ENCODE data around the gene HLCS.
"Not testable (repeated sequence)": the region's sequence is repeated elsewhere in the genome, so short reads cannot be mapped to it uniquely, and the experiment has no call there.

Gene HLCS

DNA sequence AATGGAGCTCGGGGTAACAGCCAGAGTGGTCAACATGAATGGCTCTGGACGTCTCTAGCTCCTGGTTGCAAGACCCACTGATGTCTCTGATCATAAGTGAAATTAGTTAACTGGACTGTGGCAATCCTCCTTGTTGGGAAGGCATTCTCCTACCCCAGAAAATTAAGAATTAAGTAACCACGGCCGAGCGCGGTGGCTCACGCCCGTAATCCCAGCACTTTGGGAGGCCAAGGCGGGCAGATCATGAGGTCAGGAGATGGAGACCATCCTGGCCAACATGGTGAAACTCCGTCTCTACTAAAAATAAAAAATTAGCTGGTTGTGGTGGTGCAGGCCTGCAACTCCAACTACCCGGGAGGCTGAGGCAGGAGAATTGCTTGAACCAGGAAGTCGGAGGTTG, 14.1 kb downstream of the HLCS start:
- not testable (repeated sequence) for DNase-seq

GRCh38 chr21:36949171-36950141, 17.0 kb downstream of the HLCS start:
- DNase-seq: no peak

- DNase-seq: no peak
Measured at GRCh38 chr21:36948686-36949085, 17.8 kb downstream of the HLCS start.

DNA sequence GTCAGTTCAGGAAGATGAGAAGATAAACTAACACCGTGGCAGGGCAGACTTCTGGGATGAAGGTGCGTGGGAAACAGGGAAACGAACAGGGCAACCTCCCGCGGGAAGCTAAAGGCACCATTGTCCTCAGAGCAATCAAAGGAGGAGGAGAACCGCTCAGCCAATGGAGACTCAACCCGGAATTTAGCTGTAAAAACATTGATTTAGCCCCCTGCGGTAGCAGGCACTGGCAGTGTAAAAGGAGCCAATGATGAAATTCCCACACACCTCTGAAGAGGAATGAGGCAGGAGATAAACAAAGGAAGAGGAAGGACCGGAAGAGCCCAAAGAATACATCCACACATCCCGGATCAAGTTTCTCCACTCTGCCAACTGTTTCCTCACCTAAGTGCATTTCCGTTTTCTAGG, 19.5 kb downstream of the HLCS start:
- DNase-seq: no peak

- DNase-seq: no peak
Measured at GRCh38 chr21:36945496-36946138, 20.9 kb downstream of the HLCS start.

DNA sequence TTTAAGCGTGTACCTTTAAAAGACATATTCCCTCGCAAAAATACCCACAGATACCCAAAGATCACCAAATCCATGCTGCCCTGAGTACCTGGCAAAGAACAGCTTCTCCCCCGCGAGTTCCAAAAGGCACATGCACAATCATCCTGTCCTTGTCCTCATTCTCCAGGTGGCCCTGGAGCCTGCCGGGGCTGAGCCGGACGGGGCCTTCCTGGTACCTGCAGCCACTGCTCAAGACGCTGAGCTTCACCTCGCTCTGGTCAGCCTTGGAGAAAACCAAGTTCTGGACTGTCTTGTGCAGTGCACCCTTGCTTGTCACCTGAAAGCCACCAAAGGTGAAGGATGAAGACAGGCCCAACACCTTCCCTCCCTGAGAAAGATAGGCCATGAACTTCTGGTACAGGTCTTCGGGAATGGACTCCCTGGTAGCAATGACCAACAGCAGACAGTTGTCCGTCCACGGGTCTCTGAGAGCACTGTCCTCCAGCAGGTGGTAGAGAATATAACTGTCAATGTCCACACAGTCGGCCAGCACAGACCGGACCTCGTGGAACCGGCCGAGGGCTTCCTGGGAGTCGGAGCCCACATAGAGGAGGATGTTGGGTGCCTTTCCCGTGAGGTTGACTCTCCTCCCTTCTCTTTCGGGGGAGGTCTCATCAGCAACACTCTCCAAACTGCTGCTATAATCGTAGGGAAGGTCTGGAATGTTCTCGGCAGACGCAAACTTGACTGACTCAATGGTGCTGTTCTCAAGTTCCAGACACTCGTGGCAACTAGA, 29.9 kb downstream of the HLCS start:
- no peak for DNase-seq

DNA sequence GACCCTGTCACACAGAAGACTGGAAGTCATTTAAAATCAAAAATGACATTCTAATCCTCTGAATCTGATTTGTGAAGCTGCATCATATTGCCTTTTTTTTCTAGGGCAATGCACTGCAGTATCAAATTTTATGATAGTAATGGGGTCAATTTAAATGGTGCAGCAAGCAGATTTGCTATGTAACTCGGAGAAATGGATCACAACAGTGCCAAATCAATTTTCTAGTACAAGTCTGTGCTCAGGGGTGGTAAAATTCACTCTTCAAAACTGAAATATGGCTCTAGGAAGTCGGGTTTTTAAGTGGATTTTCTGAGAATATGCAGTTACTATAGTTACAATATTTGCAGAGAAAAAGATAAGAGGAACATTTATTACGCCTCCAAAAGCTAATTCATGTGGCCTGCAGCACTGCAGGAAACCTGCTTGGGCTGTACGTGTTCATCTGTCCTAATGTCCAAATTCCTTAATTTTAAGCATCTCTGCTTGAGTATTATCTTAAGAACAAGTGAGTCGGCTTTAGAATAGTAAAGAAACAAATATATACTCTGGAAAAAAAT, 31.5 kb downstream of the HLCS start:
- no peak for DNase-seq

GRCh38 chr21:36932161-36932816, 34.2 kb downstream of the HLCS start:
- no peak for DNase-seq

DNA sequence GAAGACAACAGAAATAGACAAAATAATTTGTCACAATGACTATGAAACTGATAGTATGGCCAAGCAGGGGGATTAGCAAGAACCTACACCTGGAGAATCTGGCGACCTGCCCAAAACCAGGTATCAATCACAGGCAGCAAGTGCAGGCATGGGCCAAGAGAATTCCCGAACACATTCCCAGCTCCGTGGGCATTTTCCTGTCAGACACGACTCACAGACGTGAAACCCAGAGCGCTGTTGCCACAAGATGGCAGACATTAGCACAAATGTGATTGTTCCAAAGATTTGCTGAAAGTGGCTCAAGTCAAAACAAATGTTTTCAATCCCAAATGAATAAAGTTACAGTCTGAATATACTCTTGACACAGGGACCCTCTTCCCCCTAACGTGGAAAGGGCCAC, 36.8 kb downstream of the HLCS start:
- DNase-seq: no peak

GRCh38 chr21:36928960-36929359, 37.5 kb downstream of the HLCS start:
- DNase-seq: no peak

DNA sequence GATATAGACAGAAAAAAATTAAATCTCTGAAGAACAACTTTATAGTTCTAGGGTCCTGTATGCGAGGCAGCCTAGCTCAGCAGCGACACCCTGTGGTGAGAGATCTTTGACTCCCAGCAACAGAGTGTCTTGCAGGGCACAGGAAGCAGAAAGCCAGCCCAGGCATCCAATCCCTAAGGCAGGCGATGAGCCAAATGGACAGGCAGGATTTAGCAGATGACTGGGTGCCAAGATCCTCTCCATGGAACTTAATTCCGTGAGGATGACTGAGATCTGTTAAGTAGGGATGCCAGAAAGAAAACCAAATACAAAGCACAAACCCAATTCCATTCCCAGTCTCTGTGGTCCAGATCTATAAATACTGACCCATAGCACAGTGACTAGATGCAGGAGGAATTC, 38.8 kb downstream of the HLCS start:
- no peak for DNase-seq

DNA sequence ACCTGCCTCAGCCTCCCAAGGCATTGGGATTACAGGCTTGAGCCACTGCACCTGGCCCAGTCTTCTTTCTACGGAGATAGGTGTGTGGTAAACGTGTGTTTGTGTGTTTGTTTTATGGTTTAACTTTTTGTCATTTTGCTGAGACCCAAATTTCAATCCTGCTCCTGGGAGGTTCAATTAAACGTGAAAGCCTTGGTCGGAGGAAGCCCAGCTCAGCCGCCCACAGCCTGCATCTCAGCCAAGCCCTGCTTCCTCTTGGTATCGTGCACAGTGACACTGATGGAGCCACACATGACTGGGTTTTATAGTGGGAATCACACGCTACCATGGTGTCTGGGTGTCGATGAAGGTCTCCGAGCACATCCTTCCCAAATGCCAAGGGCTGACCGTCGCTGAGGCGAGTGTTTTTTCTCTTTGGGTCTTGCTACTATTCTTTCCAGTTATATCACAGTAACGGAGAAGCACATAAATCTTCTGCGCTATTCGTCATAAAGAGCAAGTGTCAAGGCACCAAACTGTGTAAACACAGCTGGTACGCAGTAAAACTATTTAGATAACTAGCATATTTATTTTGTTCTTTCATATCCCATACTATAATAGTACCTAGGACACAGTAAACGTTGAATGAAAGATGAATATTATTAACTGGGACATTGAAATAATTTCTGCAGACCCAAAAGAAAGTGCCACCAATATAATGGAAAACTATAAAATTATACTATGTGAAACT, 39.3 kb downstream of the HLCS start:
- peak; percentile 72 for DNase-seq

DNA sequence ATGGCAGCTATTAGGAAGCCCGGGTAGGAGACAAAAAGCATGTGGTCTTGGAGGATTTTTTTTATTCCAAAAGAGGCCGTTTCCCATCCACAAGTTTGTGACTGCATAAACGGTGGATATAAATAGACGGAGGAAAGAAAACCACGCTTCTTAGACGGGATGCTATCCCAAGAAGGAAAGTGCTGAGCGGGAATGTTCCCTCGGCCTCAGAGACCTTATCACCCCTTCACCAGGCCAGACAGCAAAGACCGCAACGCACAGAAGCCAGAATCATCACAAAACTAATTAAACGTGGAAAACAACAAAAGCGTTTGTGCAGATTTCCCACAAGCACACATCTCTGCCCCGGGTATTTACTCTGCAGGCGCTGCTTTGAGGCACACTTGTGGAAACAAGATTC, 43.2 kb downstream of the HLCS start:
- no peak for DNase-seq

GRCh38 chr21:36922861-36923260, 43.6 kb downstream of the HLCS start:
- DNase-seq: no peak

- DNase-seq: no peak
Measured at GRCh38 chr21:36918291-36918690, 48.2 kb downstream of the HLCS start.

- DNase-seq: no peak
Measured at GRCh38 chr21:36917471-36918158, 48.9 kb downstream of the HLCS start.

GRCh38 chr21:36916718-36917117, 49.8 kb downstream of the HLCS start:
- DNase-seq: no peak

- DNase-seq: no peak
Measured at GRCh38 chr21:36915696-36916245, 50.7 kb downstream of the HLCS start.

- no peak for DNase-seq
Measured at GRCh38 chr21:36915014-36915695, 51.3 kb downstream of the HLCS start.

All from NCI-H1417 treated with DMSO at 0.1 percent for 48 hours (cell line).